ENCODE results near the gene UHRF1. TPM values are rescaled to one million over a fixed set of nuclear protein-coding genes. Genes with fewer than 3 reads are reported as not detected.

Gene UHRF1
- total and polyA plus RNA-seq, 7 donors, result 0.17 to 1.9 (median 0.32) TPM

DNA sequence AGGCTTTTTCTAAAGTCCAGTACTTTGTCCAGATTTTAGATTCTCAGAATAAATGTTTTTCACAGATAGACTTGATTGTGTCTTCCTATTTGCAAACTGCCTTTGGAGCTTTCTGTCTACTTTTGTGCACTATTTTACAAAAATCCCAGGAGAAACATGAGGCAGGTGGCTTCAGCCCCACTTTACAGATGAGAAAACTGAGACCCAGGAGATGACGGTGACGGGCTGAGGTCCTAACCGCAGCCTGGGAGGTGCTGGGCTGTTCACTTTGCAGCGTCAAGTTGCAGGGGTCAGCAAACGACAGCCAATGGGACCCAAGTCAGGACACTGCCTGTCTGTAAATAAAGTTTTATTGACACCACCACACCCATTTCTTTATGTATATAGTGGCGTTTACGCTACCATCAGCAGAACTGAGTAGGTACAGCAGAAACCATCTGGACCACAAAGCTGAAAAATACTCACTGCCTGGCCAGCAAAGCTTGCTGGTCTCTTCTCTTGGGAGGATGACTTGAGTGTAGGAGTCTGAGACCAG lies 52.9 kb downstream of the UHRF1 start:
- no peaks in the 10 kb centered on the region for H3K27me3 ChIP-seq (ENCODE audit: insufficient read depth in 3 of 3, low read length in 2 of 3)
- H3K36me3 ChIP-seq (ENCODE audit: insufficient read depth in 1 of 2, low read depth in 1 of 2), result no peaks in the 10 kb centered on the region
- no peak for ATAC-seq
- 96 to 97% (median 97%) methylated on average over 7 of the region's 7 CpGs for WGBS, 3 donors
- no peak for DNase-seq
- no peaks in the 10 kb centered on the region for H3K4me1 ChIP-seq
- TF ChIP-seq, protein P1, sequence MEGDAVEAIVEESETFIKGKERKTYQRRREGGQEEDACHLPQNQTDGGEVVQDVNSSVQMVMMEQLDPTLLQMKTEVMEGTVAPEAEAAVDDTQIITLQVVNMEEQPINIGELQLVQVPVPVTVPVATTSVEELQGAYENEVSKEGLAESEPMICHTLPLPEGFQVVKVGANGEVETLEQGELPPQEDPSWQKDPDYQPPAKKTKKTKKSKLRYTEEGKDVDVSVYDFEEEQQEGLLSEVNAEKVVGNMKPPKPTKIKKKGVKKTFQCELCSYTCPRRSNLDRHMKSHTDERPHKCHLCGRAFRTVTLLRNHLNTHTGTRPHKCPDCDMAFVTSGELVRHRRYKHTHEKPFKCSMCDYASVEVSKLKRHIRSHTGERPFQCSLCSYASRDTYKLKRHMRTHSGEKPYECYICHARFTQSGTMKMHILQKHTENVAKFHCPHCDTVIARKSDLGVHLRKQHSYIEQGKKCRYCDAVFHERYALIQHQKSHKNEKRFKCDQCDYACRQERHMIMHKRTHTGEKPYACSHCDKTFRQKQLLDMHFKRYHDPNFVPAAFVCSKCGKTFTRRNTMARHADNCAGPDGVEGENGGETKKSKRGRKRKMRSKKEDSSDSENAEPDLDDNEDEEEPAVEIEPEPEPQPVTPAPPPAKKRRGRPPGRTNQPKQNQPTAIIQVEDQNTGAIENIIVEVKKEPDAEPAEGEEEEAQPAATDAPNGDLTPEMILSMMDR (IDR thresholded peaks at IDR 0.05), result no peak
- no peaks in the 10 kb centered on the region for H3K9me3 ChIP-seq
- intact Hi-C loops (cut with DNase I), result no loop called here
- H3K4me3 ChIP-seq, result no peak overlapping the region
- H3K27ac ChIP-seq, result no peak overlapping the region

- Histone ChIP-seq H3K36me3 (ENCODE audit: insufficient read depth in 1 of 2, low read depth in 1 of 2) (no peaks in the 10 kb centered on the region), H3K4me3 (no peak overlapping the region), H3K27me3 (ENCODE audit: insufficient read depth in 3 of 3, low read length in 2 of 3) (no peaks in the 10 kb centered on the region), H3K4me1 (peaks cover 7% of the 10 kb centered on the region), H3K27ac (no peak overlapping the region), H3K9me3 (no peaks in the 10 kb centered on the region)
- DNase-seq (no peak), ATAC-seq (no peak)
- TF ChIP-seq, protein P1 (IDR thresholded peaks at IDR 0.05), result no peak
- intact Hi-C loops (cut with DNase I), result loop anchor here in 1 of 2 donors (5.0 kb wide), 1 partner anchor 88 kb away; no protein-coding TSS in a partner anchor
- 95 to 97% (median 96%) methylated on average over 6 of the region's 6 CpGs for WGBS, 3 donors
These were observed 55.8 kb downstream of the UHRF1 start for GRCh38 chr19:4965061-4965460.

DNA sequence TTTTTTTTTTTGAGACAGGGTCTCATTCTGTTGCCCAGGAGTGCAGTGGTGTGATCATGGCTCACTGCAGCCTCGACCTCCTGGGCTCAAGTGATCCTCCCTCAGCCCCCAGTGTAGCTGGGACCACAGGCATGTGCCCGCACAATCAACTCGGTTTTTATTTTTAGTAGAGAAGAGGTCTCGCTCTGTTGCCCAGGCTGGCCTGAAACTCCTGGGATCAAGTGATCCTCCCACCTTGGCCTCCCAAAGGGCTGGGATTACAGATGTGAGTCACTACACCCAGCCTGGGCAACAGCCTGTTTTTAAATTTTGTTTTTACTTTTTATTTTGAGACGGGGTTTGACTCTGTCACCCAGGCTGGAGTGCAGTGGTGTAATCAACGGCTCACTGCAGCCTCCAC lies 57.3 kb downstream of the UHRF1 start:
- TF ChIP-seq, protein P1 (IDR thresholded peaks at IDR 0.05), result no peak
- no peaks in the 10 kb centered on the region for H3K36me3 ChIP-seq (ENCODE audit: insufficient read depth in 1 of 2, low read depth in 1 of 2)
- H3K27me3 ChIP-seq (ENCODE audit: insufficient read depth in 3 of 3, low read length in 2 of 3), result no peaks in the 10 kb centered on the region
- intact Hi-C loops (cut with DNase I), result loop anchor here in 1 of 2 donors (5.0 kb wide), 1 partner anchor 89 kb away; no protein-coding TSS in a partner anchor
- H3K27ac ChIP-seq, result no peak overlapping the region
- peaks cover 20% of the 10 kb centered on the region for H3K4me1 ChIP-seq
- DNase-seq (peak in 1 of 2 donors; percentile 11), ATAC-seq (no peak)
- no peak overlapping the region for H3K4me3 ChIP-seq
- WGBS, 3 donors, result 77 to 85% (median 82%) methylated on average over 6 of the region's 6 CpGs
- no peaks in the 10 kb centered on the region for H3K9me3 ChIP-seq

GRCh38 chr19:4967738-4968461 lies 58.6 kb downstream of the UHRF1 start:
- Histone ChIP-seq H3K36me3 (ENCODE audit: insufficient read depth in 1 of 2, low read depth in 1 of 2) (no peaks in the 10 kb centered on the region), H3K4me3 (peak overlapping the region; percentile 73), H3K9me3 (no peaks in the 10 kb centered on the region), H3K4me1 (peaks cover 33% of the 10 kb centered on the region), H3K27ac (peak overlapping the region; percentile 69), H3K27me3 (ENCODE audit: insufficient read depth in 3 of 3, low read length in 2 of 3) (no peaks in the 10 kb centered on the region)
- WGBS, 3 donors, result 56 to 69% (median 65%) methylated on average over 16 of the region's 16 CpGs
- no peak for DNase-seq
- ATAC-seq, result no peak
- intact Hi-C loops (cut with DNase I), result loop anchor here in 1 of 2 donors (5.0 kb wide), 1 partner anchor 91 kb away; no protein-coding TSS in a partner anchor
- TF ChIP-seq, protein P1 (IDR thresholded peaks at IDR 0.05), result no peak
